H1 (cell line): ENCODE measurements around the gene CBR4. TPM values are rescaled to one million over a fixed set of nuclear protein-coding genes. Genes with fewer than 3 reads are reported as not detected.
A peak's percentile ranks its signal among the peaks of the same experiment; 100 is the strongest.
"Not testable (repeated sequence)": the region's sequence is repeated elsewhere in the genome, so short reads cannot be mapped to it uniquely, and the experiment has no call there.

Experiments used
- CTCF ChIA-PET: fragments of 300-600 bp; sonication (Branson Sonifier 250); formaldehyde crosslinking; loops from one replicate; lab custom pipeline; 2021; ENCODE audit not compliant: partially characterized antibody; lab: Charles Lee
- POLR2A ChIA-PET: fragments of 300-600 bp; sonication (Branson Sonifier 250); formaldehyde crosslinking; loops from one replicate; lab custom pipeline; 2021; ENCODE audit warnings: inconsistent platforms; ENCODE audit not compliant: partially characterized antibody; lab: Charles Lee
- DNase-seq, 2 experiments: peaks; one replicate each; pipeline versions ENCODE4 v3.0.0 to v3.0.0-alpha.2; 2010 to 2022; ENCODE audit warnings: low spot score in 2 of 2, low read depth in 1 of 2, mixed read lengths in 1 of 2
- FAIRE-seq: peaks from 2 replicates; lab custom pipeline; 2011; peaks lifted over from hg19 to GRCh38; lab: Jason Lieb, UNC
- H2AFZ ChIP-seq: 2 replicates; pipeline ENCODE4 v1.8.1; 2012; ENCODE audit warnings: low read length, inconsistent platforms
- H2AK5ac ChIP-seq: 2 replicates; pipeline ENCODE4 v1.6.1; 2013; ENCODE audit warnings: low read depth, low read length
- H2BK120ac ChIP-seq: replicated peaks from 2 replicates; pipeline ENCODE3; 2013; ENCODE audit warnings: low read depth, low read length, inconsistent platforms
- H2BK12ac ChIP-seq: 2 replicates; pipeline ENCODE4 v1.6.1; 2013; ENCODE audit warnings: low read depth, low read length
- H2BK15ac ChIP-seq: 2 replicates; pipeline ENCODE4 v1.6.1; 2013; ENCODE audit warnings: low read length
- H2BK20ac ChIP-seq: 2 replicates; pipeline ENCODE4 v1.6.1; 2013; ENCODE audit warnings: low read length
- H2BK5ac ChIP-seq: 2 replicates; pipeline ENCODE4 v1.6.1; 2013; ENCODE audit warnings: low read depth, low read length
- H3K14ac ChIP-seq: 2 replicates; pipeline ENCODE4 v1.6.1; 2013; ENCODE audit warnings: inconsistent platforms; ENCODE audit not compliant: insufficient read length
- H3K18ac ChIP-seq: 2 replicates; pipeline ENCODE4 v1.6.1; 2013; ENCODE audit warnings: low read length; ENCODE audit errors: extremely low read depth
- H3K23ac ChIP-seq: 2 replicates; pipeline ENCODE4 v1.6.1; 2013; ENCODE audit warnings: inconsistent platforms; ENCODE audit not compliant: insufficient read length
- H3K23me2 ChIP-seq: 2 replicates; pipeline ENCODE4 v1.6.1; 2013; ENCODE audit warnings: low read depth, low read length
- H3K27ac ChIP-seq: 2 replicates; pipeline ENCODE4 v1.6.1; 2011; ENCODE audit warnings: low read depth, low read length, inconsistent platforms
- H3K27me3 ChIP-seq, 4 experiments: replicated peaks in 1 of 4; 1 replicate in 1 of 4; 2 replicates in 3 of 4; pipeline versions ENCODE4 v1.6.1 to v1.8.1; 2011 to 2013; ENCODE audit warnings: low read length in 3 of 4, mild to moderate bottlenecking in 3 of 4, inconsistent platforms in 2 of 4, mixed read lengths in 2 of 4, moderate library complexity in 1 of 4; ENCODE audit not compliant: control insufficient read depth in 3 of 4, insufficient read depth in 3 of 4; ENCODE audit errors: extremely low read depth in 1 of 4
- H3K36me3 ChIP-seq, 4 experiments: 2 replicates each; pipeline versions ENCODE4 v1.6.1 to v1.8.1; 2011 to 2013; ENCODE audit warnings: mild to moderate bottlenecking in 4 of 4, low read length in 3 of 4, moderate library complexity in 2 of 4, control low read depth in 1 of 4, inconsistent platforms in 1 of 4; ENCODE audit not compliant: insufficient read depth in 4 of 4, control insufficient read depth in 2 of 4
- H3K4ac ChIP-seq: replicated peaks from 2 replicates; pipeline ENCODE3; 2013; ENCODE audit warnings: low read length, low read depth, mixed read lengths, inconsistent platforms; ENCODE audit not compliant: insufficient read length
- H3K4me1 ChIP-seq, 4 experiments: replicated peaks in 1 of 4; 1 replicate in 1 of 4; 2 replicates in 3 of 4; pipeline versions ENCODE4 v1.6.1 to v1.8.1; 2011 to 2013; ENCODE audit warnings: low read length in 3 of 4, inconsistent platforms in 2 of 4, mixed read lengths in 1 of 4; ENCODE audit not compliant: insufficient read depth in 4 of 4, control insufficient read depth in 3 of 4
- H3K4me2 ChIP-seq, 2 experiments: 2 replicates each; pipeline versions ENCODE4 v1.6.1 to v1.8.1; 2011 to 2013; ENCODE audit warnings: low read depth in 2 of 2, low read length in 2 of 2, control low read depth in 1 of 2, inconsistent platforms in 1 of 2, mild to moderate bottlenecking in 1 of 2; ENCODE audit not compliant: insufficient read depth in 1 of 2
- H3K4me3 ChIP-seq, 4 experiments: fragments of 200-600, 300-600 bp in 1 of 4; sonication (generic), shearing (Covaris generic), sonication (Bioruptor Twin) in 1 of 4; 2 replicates each; pipeline versions ENCODE4 v1.5.1 to v1.8.1; 2011 to 2016; ENCODE audit warnings: low read length in 4 of 4, low read depth in 3 of 4, control low read depth in 2 of 4, inconsistent platforms in 2 of 4, mild to moderate bottlenecking in 2 of 4, mixed read lengths in 1 of 4, moderate library complexity in 1 of 4; ENCODE audit not compliant: insufficient read depth in 2 of 4; ENCODE audit errors: extremely low read depth in 1 of 4
- H3K56ac ChIP-seq: replicated peaks from 2 replicates; pipeline ENCODE3; 2013; ENCODE audit warnings: low read depth, mild to moderate bottlenecking, mixed read lengths, low read length, inconsistent platforms; ENCODE audit not compliant: insufficient read length
- H3K79me1 ChIP-seq: 2 replicates; pipeline ENCODE4 v1.6.1; 2013; ENCODE audit warnings: low read depth, low read length, control low read depth
- H3K79me2 ChIP-seq, 2 experiments: 2 replicates each; pipeline versions ENCODE4 v1.6.1 to v1.8.1; 2012 to 2013; ENCODE audit warnings: low read length in 2 of 2, mild to moderate bottlenecking in 2 of 2, inconsistent platforms in 1 of 2; ENCODE audit not compliant: insufficient read depth in 2 of 2, control insufficient read depth in 1 of 2
- H3K9ac ChIP-seq, 4 experiments: replicated peaks in 1 of 4; 1 replicate in 1 of 4; 2 replicates in 3 of 4; pipeline versions ENCODE4 v1.6.1 to v1.8.1; 2011 to 2013; ENCODE audit warnings: low read depth in 3 of 4, low read length in 3 of 4, control low read depth in 2 of 4, mild to moderate bottlenecking in 2 of 4, moderate library complexity in 2 of 4, inconsistent platforms in 1 of 4; ENCODE audit errors: extremely low read depth in 1 of 4
- H3K9me3 ChIP-seq, 2 experiments: 2 replicates each; pipeline versions ENCODE4 v1.6.1 to v1.8.1; 2012 to 2013; ENCODE audit warnings: mild to moderate bottlenecking in 2 of 2, moderate library complexity in 2 of 2, control low read depth in 1 of 2, inconsistent platforms in 1 of 2, low read depth in 1 of 2, low read length in 1 of 2, mixed read lengths in 1 of 2; ENCODE audit not compliant: insufficient read depth in 2 of 2
- H4K20me1 ChIP-seq, 2 experiments: replicated peaks in 1 of 2; 2 replicates each; pipeline versions ENCODE3 to v1.8.1; 2011 to 2013; ENCODE audit warnings: inconsistent platforms in 2 of 2, low read length in 2 of 2, mild to moderate bottlenecking in 1 of 2; ENCODE audit not compliant: insufficient read depth in 2 of 2, control insufficient read depth in 1 of 2
- H4K5ac ChIP-seq: 2 replicates; pipeline ENCODE4 v1.6.1; 2013; ENCODE audit warnings: low read length, low read depth, mixed read lengths, inconsistent platforms; ENCODE audit not compliant: insufficient read length
- H4K8ac ChIP-seq: 2 replicates; pipeline ENCODE4 v1.8.0; 2013; ENCODE audit warnings: mild to moderate bottlenecking, moderate library complexity, low read length, inconsistent platforms; ENCODE audit not compliant: insufficient read depth; ENCODE audit errors: extremely low read depth
- H4K91ac ChIP-seq: replicated peaks from 2 replicates; pipeline ENCODE3; 2013; ENCODE audit warnings: low read length, mixed read lengths, inconsistent platforms; ENCODE audit not compliant: insufficient read length
- MAFK ChIP-seq: IDR thresholded peaks from 2 replicates; pipeline ENCODE4 v1.6.1; 2012; ENCODE audit warnings: low read depth, mild to moderate bottlenecking, improper control_type of control experiment, low read length
- YY1 ChIP-seq: IDR thresholded peaks from 2 replicates; pipeline ENCODE4 v1.6.1; 2011; ENCODE audit warnings: low read depth, mild to moderate bottlenecking, low read length
- WGBS, 2 experiments: shearing (Covaris generic) in 1 of 2; methylation state at CpG; one replicate each; pipeline versions ENCODE4 v1.1.6 to v1.1.7; 2013 to 2015; ENCODE audit warnings: low lambda C conversion rate in 2 of 2, mixed read lengths in 2 of 2, inconsistent platforms in 1 of 2, low coverage in 1 of 2, missing lambda C conversion rate in 1 of 2; ENCODE audit not compliant: insufficient replicate concordance in 2 of 2, insufficient coverage in 1 of 2, insufficient read length in 1 of 2; ENCODE audit errors: extremely low coverage in 1 of 2, missing lambda C conversion rate in 1 of 2; 5-methylcytosine and 5-hydroxymethylcytosine counted together
- polyA plus RNA-seq, 7 experiments: library from polyadenylated mRNA; depleted of rRNA in 3 of 7; stranded (reverse) in 5 of 7; unstranded in 2 of 7; fragments of >200 nt in 5 of 7; fragments of 200-250 nt in 2 of 7; gene quantifications; 1 replicate in 5 of 7; 2 replicates in 1 of 7; 4 replicates in 1 of 7; pipeline versions ENCODE4 v1.2.1 to v1.2.3, GENCODE V29; 2011 to 2013; ENCODE audit warnings: missing spikeins in 2 of 7, mixed read lengths in 2 of 7
- total RNA-seq: library from RNA; stranded (reverse); fragmentation: NEBNext Ultra II Directional; extraction: Animal tissue kit (Norgen Biotek cat#: 25700); gene quantifications from 2 replicates; pipeline ENCODE4 v1.2.1, GENCODE V29; 2021

The CBR4 gene
- total and polyA plus RNA-seq, 2 of the 8 experiments (the other 6 are each of a cell fraction or from before 2014, with no cell fraction given): 8.6 to 29.5 TPM

GRCh38 chr4:168952821-168953246, 57.2 kb downstream of the CBR4 start:
- H2BK5ac ChIP-seq, DNase-seq, H2BK20ac ChIP-seq, H4K20me1 ChIP-seq, H3K14ac ChIP-seq, H4K5ac ChIP-seq, H2AK5ac ChIP-seq, H3K23me2 ChIP-seq, H3K27me3 ChIP-seq, H2BK12ac ChIP-seq, H3K36me3 ChIP-seq, H4K91ac ChIP-seq, H3K9me3 ChIP-seq, H2BK15ac ChIP-seq, H3K18ac ChIP-seq, H2BK120ac ChIP-seq, H3K79me1 ChIP-seq, POLR2A ChIA-PET, H3K27ac ChIP-seq, H2AFZ ChIP-seq, H3K23ac ChIP-seq, FAIRE-seq, H3K56ac ChIP-seq, H3K4ac ChIP-seq, H3K4me2 ChIP-seq, H3K4me3 ChIP-seq, H3K9ac ChIP-seq, H3K79me2 ChIP-seq, H3K4me1 ChIP-seq: not testable (repeated sequence)
- H4K8ac ChIP-seq: peak overlapping the region; percentile 25; the same call in 1 of the 2 replicates
- TF ChIP-seq MAFK (peak; percentile 9; the same call in 1 of the 2 replicates), YY1 (0 out of 2 replicates have a peak, but pooled peaks have one; percentile 36)
- CTCF ChIA-PET: interaction anchor here (0.6 to 1.6 kb wide), 6 partner anchors 9 to 540 kb away, joined by 3 to 8 read pairs (median 4); no protein-coding TSS in a partner anchor
- WGBS, 2 experiments: 91% methylated on average over 3 of the region's 3 CpGs; no CpG with 5 or more reads in 1 of the 2 experiments
